ENCODE measurements around the gene POMP. TPM values are rescaled to one million over a fixed set of nuclear protein-coding genes. Genes with fewer than 3 reads are reported as not detected.

Gene POMP
- total RNA-seq, 1 experiment from 2014 or later: 71.4 TPM

- no peak overlapping the region for H3K4me3 Mint-ChIP-seq (ENCODE audit: low read depth, unreplicated experiment)
- H3K9me3 Mint-ChIP-seq (ENCODE audit: low read depth, unreplicated experiment): no peaks in the 10 kb centered on the region
- no peaks in the 10 kb centered on the region for H3K36me3 Mint-ChIP-seq (ENCODE audit: insufficient read depth, unreplicated experiment)
- no peak for DNase-seq
- BruUV-seq (replicated peaks): no TSS peak
- intact Hi-C loops (cut with micrococcal nuclease; ENCODE audit: unreplicated experiment): no loop called here
- no peaks in the 10 kb centered on the region for H3K4me1 Mint-ChIP-seq (ENCODE audit: low read depth, unreplicated experiment)
- H3K27me3 Mint-ChIP-seq (ENCODE audit: unreplicated experiment): no peaks in the 10 kb centered on the region
- no peak overlapping the region for H3K27ac Mint-ChIP-seq (ENCODE audit: unreplicated experiment)
- no peak for TF ChIP-seq CTCF (IDR thresholded peaks at IDR 0.05; ENCODE audit: unreplicated experiment)
- CTCF ChIA-PET: no interaction called here
Observed at GRCh38 chr13:28620011-28620830, 38.7 kb upstream of the POMP start.

- BruUV-seq (replicated peaks): no TSS peak
- no peaks in the 10 kb centered on the region for H3K4me1 Mint-ChIP-seq (ENCODE audit: low read depth, unreplicated experiment)
- H3K36me3 Mint-ChIP-seq (ENCODE audit: insufficient read depth, unreplicated experiment): no peaks in the 10 kb centered on the region
- no peak overlapping the region for H3K27ac Mint-ChIP-seq (ENCODE audit: unreplicated experiment)
- no peaks in the 10 kb centered on the region for H3K27me3 Mint-ChIP-seq (ENCODE audit: unreplicated experiment)
- CTCF ChIA-PET: no interaction called here
- no peak for DNase-seq
- no peaks in the 10 kb centered on the region for H3K9me3 Mint-ChIP-seq (ENCODE audit: low read depth, unreplicated experiment)
- intact Hi-C loops (cut with micrococcal nuclease; ENCODE audit: unreplicated experiment): no loop called here
- no peak for TF ChIP-seq CTCF (IDR thresholded peaks at IDR 0.05; ENCODE audit: unreplicated experiment)
- H3K4me3 Mint-ChIP-seq (ENCODE audit: low read depth, unreplicated experiment): no peak overlapping the region
Observed at GRCh38 chr13:28621449-28621848, 37.5 kb upstream of the POMP start.

GRCh38 chr13:28622286-28622685 is 36.6 kb upstream of the POMP start:
- no peak overlapping the region for H3K27ac Mint-ChIP-seq (ENCODE audit: unreplicated experiment)
- H3K36me3 Mint-ChIP-seq (ENCODE audit: insufficient read depth, unreplicated experiment): no peaks in the 10 kb centered on the region
- H3K27me3 Mint-ChIP-seq (ENCODE audit: unreplicated experiment): peaks cover 6% of the 10 kb centered on the region
- intact Hi-C loops (cut with micrococcal nuclease; ENCODE audit: unreplicated experiment): no loop called here
- CTCF ChIA-PET: no interaction called here
- H3K4me1 Mint-ChIP-seq (ENCODE audit: low read depth, unreplicated experiment): no peaks in the 10 kb centered on the region
- DNase-seq: no peak
- H3K4me3 Mint-ChIP-seq (ENCODE audit: low read depth, unreplicated experiment): no peak overlapping the region
- no peak for TF ChIP-seq CTCF (IDR thresholded peaks at IDR 0.05; ENCODE audit: unreplicated experiment)
- no peaks in the 10 kb centered on the region for H3K9me3 Mint-ChIP-seq (ENCODE audit: low read depth, unreplicated experiment)
- no TSS peak for BruUV-seq (replicated peaks)

GRCh38 chr13:28623782-28624706 is 34.9 kb upstream of the POMP start:
- no peaks in the 10 kb centered on the region for H3K4me1 Mint-ChIP-seq (ENCODE audit: low read depth, unreplicated experiment)
- CTCF ChIA-PET: no interaction called here
- no peak overlapping the region for H3K4me3 Mint-ChIP-seq (ENCODE audit: low read depth, unreplicated experiment)
- TF ChIP-seq CTCF (IDR thresholded peaks at IDR 0.05; ENCODE audit: unreplicated experiment): no peak
- no peak overlapping the region for H3K27ac Mint-ChIP-seq (ENCODE audit: unreplicated experiment)
- no TSS peak for BruUV-seq (replicated peaks)
- H3K36me3 Mint-ChIP-seq (ENCODE audit: insufficient read depth, unreplicated experiment): no peaks in the 10 kb centered on the region
- no peak for DNase-seq
- intact Hi-C loops (cut with micrococcal nuclease; ENCODE audit: unreplicated experiment): no loop called here
- peaks cover 21% of the 10 kb centered on the region for H3K27me3 Mint-ChIP-seq (ENCODE audit: unreplicated experiment)
- no peaks in the 10 kb centered on the region for H3K9me3 Mint-ChIP-seq (ENCODE audit: low read depth, unreplicated experiment)
